ENCODE measurements around the gene OR5W2.
"Not testable (repeated sequence)": the region's sequence is repeated elsewhere in the genome, so short reads cannot be mapped to it uniquely, and the experiment has no call there.

OR5W2 gene

DNA sequence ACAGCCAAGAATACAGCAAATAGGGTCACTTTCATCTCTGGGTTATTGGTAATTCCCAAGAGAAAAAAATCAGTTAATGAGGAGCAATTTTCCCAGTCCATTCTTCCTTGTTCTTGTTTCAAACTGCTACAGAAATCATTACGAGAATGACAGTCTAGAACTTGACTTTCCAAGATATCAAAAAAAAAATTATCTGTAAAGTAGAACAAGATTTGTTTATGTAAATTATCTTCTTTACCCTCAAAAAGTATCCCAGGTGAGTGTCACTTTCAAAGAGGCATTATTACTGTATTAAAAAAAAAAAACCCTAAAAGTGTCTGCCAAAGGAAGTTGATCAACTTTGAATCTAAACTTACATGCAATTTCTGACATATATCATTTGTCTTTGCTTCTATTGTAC, at the start of gene OR5W2:
Gene OR5W2, minus strand, starts transcription at position 101 of the 400 bp plus-strand sequence. Its CDS starts 0 bp downstream, at position 101.
- DNase-seq = no peak

DNA sequence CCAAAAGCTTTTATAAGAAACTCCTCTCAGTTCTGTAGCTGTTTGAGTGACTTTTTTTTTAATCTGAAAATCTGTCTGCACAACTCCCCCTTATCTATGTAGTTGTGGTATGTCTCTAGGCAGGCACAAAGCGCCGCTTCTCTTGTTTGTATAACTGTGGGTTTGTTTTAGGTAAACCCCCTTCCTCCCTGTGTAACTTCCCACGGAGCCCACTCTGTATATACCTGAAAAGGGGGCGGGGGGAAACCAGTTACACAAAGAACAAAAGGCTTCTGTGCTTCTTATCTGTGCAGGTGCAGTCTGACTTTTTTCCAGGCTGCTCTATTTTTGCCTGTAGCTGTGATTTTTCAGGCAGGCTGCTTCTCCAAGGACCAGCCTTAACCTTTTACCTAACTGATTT, 42.1 kb upstream of the OR5W2 start:
- DNase-seq = no peak

DNA sequence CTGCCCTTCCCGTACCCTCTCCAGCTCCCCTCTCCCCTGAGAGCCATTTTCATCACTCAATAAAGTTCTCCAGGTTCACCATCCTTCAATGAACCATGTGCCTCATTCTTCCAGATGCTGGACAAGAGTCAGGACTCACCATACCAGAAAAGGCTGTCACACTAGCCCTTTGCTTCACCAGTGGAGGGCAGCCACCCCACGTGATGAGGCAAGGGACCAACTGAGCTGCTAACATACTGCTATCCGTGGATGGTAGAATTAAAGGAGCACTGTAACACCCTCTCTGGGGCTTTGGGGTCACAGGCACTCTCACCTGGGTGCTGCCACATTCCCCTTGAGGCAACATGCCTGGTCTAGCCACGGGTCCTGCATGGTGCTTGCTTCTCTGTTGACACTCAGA, 34.9 kb upstream of the OR5W2 start:
- no peak for DNase-seq

DNA sequence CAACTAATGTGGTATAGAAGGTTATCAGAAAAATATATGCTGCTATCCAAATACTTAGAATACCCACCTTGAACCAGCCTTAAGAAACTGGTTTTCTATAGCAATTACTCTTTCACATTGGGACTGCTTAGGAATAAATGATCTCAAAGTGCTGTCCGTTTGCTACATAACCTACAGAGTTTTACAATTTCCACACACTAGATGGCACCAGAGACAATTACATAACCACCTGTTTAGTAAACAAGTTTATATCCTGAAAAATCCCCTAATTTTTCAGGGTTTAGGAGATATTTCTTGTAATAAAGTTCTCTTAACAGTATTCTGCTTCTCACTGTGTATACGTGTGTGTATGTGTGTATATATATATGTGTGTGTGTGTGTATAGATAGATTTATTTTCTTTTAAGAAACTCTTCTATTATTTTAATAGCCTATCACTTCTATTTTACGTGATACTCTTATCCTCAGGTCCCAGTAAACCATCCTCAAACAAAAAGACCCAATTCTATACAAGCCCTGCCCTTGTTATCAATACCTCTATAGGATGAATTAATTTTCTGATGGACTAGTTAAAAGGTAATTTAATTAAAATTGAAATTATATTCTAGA, 28.5 kb upstream of the OR5W2 start:
- DNase-seq = peak; percentile 15 to 60

DNA sequence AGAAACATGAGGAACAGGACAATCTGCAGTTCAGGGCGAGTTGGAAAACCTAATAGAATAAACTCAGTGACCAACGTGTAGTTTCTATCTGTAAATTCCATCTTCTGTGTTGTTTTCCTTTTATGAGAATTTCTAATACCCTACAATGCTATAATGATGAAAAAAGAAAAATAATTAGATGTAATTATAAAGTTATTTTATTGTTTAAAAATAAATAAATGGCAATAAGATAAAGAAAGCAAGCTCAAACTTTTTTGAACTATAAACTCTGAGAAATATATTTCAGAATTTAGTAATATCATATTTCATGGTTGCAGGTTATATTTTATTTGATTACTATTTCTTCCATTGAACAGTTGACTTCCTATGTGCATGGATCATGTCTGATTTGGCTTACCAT, 21.9 kb upstream of the OR5W2 start, which contains the start of gene OR5I1:
Gene OR5I1, minus strand, starts transcription at position 101 of the 400 bp plus-strand sequence. Its CDS starts 0 bp downstream, at position 101.
- no peak for DNase-seq

DNA sequence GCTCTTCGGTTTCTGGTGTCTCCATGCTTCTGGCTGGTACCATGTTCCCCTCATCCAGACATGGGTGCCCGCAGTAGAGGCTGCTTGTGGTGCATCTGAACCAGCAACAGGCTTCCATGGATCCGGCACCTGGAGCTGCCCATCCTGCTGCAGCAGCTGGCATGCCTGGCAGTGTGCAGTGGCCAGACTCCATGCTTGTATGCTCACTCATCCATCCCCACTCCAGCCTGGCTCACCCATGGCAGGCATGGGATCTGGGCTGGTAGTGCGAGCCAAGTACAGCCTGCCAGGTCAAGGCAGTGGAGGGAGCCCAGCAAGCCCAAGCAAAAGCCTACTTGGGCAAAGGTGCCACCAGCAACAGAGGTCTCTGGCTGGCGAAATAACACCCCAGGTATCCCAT, 6.2 kb upstream of the OR5W2 start:
- no peak for DNase-seq

DNA sequence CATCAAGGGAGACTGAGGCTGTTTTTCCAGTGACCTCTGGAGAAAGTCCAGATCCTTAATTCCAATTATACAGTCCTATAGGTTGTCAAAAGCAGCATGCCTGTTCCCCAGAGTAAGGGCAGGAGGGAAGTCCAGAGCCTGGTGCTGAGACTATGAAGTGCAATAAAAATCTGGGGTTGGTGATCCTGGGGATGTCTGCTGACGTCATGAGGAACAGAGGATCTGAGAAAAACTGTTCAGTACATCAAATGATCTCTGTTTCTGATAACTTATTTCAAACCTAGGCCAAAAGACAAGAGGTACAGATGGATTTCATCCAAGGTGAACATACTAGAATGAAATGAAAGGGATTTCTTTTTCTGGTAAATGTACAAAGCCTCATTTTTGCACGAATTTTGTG, 12.1 kb downstream of the OR5W2 start:
- DNase-seq = no peak

DNA sequence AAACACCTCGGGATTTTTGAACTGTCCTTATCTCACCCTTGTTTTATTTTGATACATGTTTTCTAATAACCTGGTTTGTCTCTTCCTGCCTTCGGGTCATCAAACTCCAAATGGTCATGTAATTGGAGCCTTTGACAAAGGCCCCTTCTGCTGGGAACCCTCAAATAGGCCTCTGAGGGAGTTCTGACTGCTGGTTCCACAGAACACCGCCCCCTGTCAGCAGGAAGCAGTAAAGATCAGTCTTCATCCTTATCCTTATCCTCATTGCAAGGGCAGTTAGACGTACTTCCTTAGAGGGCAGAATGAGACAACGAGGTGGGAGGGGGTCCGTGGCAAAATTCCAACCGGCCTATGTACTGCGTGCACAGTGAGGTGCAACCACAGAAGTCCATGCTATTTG, 19.2 kb downstream of the OR5W2 start:
- DNase-seq = no peak

DNA sequence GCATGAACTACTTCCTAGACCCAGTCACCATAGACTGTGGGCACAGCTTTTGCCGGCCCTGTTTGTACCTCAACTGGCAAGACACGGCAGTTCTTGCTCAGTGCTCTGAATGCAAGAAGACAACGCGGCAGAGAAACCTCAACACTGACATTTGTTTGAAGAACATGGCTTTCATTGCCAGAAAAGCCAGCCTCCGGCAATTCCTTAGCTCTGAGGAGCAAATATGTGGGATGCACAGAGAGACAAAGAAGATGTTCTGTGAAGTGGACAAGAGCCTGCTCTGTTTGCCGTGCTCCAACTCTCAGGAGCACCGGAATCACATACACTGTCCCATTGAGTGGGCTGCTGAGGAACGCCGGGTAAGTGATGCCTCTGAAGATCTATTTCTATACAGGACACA, 28.9 kb downstream of the OR5W2 start:
- DNase-seq = not testable (repeated sequence)

DNA sequence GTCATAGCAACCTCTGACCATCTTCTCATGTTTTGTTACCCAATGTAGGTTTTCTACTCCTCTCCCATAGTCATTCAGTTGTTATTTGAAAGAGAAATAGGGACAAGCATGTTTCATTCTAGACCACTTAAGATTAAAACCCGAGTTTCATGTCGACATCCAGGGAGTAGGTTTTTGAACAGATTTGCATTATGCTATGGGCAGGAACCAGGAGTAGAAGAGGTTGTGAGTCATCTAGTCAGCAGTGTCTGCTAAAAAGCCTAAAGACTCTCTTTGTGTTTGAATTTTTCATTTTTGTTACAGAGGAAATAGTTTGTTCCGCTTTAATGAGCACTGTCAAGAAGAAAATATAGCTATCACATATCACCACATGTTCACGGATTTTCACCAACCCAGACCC, 29.4 kb downstream of the OR5W2 start:
- not testable (repeated sequence) for DNase-seq

DNA sequence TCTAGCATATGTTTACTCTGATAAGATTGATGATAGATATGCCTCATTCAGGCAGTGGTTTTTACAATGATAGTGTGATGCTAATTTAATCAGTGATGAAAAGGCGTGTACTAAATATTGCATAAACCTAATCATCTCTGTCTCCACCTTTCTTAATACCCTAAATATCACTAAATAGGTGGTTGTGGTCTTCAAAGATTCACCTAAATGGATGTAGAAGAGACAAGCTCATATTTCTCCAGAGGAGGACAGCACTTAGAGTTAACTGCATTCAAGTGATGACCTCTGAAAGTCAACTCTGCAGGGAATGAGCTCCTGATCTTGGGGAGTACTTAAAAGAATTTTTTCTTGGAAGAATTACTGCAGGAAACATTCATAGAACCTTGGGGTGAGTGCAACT, 31.4 kb downstream of the OR5W2 start, which contains the start of gene TRIM51:
Gene TRIM51, plus strand, starts transcription at position 301 of the 400 bp plus-strand sequence. CDS start 2,132 bp downstream, outside the sequence.
- not testable (repeated sequence) for DNase-seq

DNA sequence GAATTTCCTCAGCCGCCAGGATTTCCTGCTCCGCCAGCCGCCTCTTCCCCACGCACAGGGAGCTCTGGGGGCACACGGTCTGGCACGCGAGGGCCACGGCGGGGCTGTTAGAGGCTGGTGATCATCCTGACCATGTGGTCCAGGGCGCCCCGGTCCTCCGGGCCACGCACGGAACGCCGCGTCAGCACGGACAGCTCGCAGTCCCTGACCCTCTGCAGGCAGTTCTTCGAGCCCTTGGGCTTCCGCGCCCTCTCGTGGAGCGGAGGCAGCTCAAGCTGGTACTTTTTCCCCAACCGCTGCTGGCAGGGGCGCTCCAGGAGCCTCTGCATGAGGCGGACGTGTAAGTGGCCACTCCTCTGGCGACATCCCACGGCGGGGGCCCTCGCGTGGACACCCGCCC, 41.2 kb downstream of the OR5W2 start:
- peak; percentile 3 to 58 for DNase-seq

DNA sequence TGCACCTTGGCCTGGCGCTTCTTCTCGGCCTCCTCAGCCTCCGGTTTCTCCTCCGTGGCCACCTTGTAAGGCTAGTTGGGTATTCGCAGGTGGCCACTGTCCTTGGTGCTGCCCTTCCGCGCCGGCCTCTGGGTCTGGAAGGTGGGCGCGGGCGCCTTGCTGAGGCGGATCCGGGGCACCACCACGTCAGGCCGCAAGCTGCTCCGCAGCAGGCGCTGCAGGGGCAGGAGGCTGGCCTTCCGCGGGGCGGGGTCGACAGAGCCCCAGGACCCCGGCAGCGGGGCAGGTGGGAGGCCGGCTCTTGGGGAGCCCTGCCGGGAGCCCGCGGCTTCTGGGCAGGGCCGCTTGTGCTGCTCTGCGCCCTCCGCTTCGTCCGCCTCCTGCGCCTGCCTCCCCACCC, 41.7 kb downstream of the OR5W2 start:
- DNase-seq = not testable (repeated sequence)

DNA sequence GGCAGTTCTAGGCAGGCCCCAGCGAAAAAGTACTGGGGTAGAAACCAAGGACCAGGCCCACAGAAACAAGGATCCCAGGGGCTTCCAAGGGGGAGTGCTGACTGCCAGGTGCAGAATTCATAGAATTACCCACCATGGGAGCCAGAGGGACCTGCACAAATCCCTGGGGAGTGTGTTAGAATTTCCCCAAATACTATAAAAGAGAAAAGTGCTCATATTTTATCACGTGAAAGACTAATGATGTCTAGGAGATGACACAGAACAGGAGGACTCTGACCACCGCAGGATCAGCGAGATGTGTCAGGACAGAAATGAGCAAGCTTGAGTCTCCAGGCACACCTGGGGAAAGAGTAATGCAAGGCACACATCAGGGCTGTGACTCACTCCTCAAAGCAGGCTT, 47.0 kb downstream of the OR5W2 start:
- DNase-seq = not testable (repeated sequence)

All from NCI-H446 (cell line).